Vagina (tissue), 2 donors: Measurements from ENCODE around the gene NIP7.

Source experiments
- POLR2A ChIP-seq, 2 donors: fragments of 450-650 bp; IDR thresholded peaks; one replicate each; pipeline ENCODE4 v1.6.1; 2017; ENCODE audit warnings: antibody characterized with exemption in 2 of 2, mild to moderate bottlenecking in 2 of 2, moderate library complexity in 2 of 2
- POLR2AphosphoS5 ChIP-seq, 2 donors: sonication (generic); formaldehyde crosslinking; IDR thresholded peaks; one replicate each; pipeline ENCODE4 v1.9.0; 2017; ENCODE audit warnings: antibody characterized with exemption in 2 of 2, mild to moderate bottlenecking in 2 of 2, low read depth in 1 of 2; ENCODE audit not compliant: insufficient read depth in 1 of 2
- TF ChIP-seq, protein P1 (sequence below), 3 experiments: fragments of 450-650 bp in 2 of 3; fragments of 200-600 bp in 1 of 3; sonication (generic) in 1 of 3; IDR thresholded peaks; one replicate each; pipeline ENCODE4 v1.5.1; 2017 to 2019; ENCODE audit warnings: antibody characterized with exemption in 3 of 3, mild to moderate bottlenecking in 2 of 3, moderate library complexity in 2 of 3

DNA sequence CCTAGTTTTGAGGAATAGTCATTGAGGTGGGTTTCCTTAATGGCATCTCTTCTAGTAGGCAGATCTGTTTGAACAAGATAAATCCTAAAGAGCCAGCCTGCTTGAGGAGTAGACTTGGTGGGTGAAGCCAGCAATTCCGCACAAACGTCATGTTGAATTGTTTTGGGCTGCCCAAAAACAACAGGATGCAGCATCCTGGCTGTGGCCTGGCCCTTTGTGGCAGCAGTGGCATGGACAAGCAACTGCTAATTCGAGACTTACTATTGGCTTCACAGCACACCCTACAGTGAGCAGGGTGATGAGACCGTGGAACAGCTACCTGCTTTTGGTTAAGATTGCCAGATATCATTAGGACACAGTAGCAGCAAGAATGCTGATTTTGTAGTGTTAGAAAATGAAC, 37.7 kb upstream of the NIP7 start:
- TF ChIP-seq POLR2A (IDR thresholded peaks at IDR 0.05), result no peak
- TF ChIP-seq, protein P1, sequence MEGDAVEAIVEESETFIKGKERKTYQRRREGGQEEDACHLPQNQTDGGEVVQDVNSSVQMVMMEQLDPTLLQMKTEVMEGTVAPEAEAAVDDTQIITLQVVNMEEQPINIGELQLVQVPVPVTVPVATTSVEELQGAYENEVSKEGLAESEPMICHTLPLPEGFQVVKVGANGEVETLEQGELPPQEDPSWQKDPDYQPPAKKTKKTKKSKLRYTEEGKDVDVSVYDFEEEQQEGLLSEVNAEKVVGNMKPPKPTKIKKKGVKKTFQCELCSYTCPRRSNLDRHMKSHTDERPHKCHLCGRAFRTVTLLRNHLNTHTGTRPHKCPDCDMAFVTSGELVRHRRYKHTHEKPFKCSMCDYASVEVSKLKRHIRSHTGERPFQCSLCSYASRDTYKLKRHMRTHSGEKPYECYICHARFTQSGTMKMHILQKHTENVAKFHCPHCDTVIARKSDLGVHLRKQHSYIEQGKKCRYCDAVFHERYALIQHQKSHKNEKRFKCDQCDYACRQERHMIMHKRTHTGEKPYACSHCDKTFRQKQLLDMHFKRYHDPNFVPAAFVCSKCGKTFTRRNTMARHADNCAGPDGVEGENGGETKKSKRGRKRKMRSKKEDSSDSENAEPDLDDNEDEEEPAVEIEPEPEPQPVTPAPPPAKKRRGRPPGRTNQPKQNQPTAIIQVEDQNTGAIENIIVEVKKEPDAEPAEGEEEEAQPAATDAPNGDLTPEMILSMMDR (IDR thresholded peaks at IDR 0.05), result no peak
- TF ChIP-seq POLR2AphosphoS5 (IDR thresholded peaks at IDR 0.05; ENCODE audit: insufficient read depth in 1 of 2, low read depth in 1 of 2), result no peak
